CD8-positive, alpha-beta memory T cell (primary cell): ENCODE results near the gene SMARCE1. TPM values are rescaled to one million over a fixed set of nuclear protein-coding genes. Genes with fewer than 3 reads are reported as not detected.

Experiments used
- CTCF ChIA-PET: fragments of 350-600 bp; sonication (Branson Sonifier 250); formaldehyde crosslinking; loops from one replicate; lab custom pipeline; 2021; ENCODE audit warnings: antibody characterized with exemption; lab: Charles Lee
- POLR2A ChIA-PET: fragments of 350-600 bp; sonication (Branson Sonifier 250); formaldehyde crosslinking; loops from one replicate; lab custom pipeline; 2021; ENCODE audit warnings: antibody characterized with exemption; lab: Charles Lee
- DNase-seq, 5 donors: peaks; one replicate each; pipeline versions ENCODE4 v3.0.0 to v3.0.0-alpha.2; 2020 to 2022; ENCODE audit warnings: mixed read lengths in 1 of 5
- H3K27ac ChIP-seq: one replicate; pipeline ENCODE4 v1.7.0; 2013; ENCODE audit warnings: low read depth, mild to moderate bottlenecking, low read length, moderate library complexity
- H3K27me3 ChIP-seq: 2 replicates; pipeline ENCODE4 v1.7.0; 2013; ENCODE audit warnings: low read length, mild to moderate bottlenecking; ENCODE audit not compliant: insufficient read depth, poor library complexity, severe bottlenecking
- H3K36me3 ChIP-seq: 2 replicates; pipeline ENCODE4 v1.7.0; 2013; ENCODE audit warnings: mild to moderate bottlenecking, low read length, moderate library complexity; ENCODE audit not compliant: insufficient read depth
- H3K4me1 ChIP-seq: 2 replicates; pipeline ENCODE4 v1.7.0; 2013; ENCODE audit warnings: mild to moderate bottlenecking, low read length, moderate library complexity; ENCODE audit not compliant: insufficient read depth
- H3K4me3 ChIP-seq: 2 replicates; pipeline ENCODE4 v1.7.0; 2013; ENCODE audit warnings: mild to moderate bottlenecking, low read length
- H3K9me3 ChIP-seq: 2 replicates; pipeline ENCODE4 v1.7.0; 2013; ENCODE audit warnings: mild to moderate bottlenecking, low read length
- H3K27ac Mint-ChIP-seq, 8 donors: one replicate each; pipeline ENCODE4 v1.8.0; 2020 to 2021; ENCODE audit warnings: mixed read lengths in 8 of 8, mild to moderate bottlenecking in 6 of 8, inconsistent platforms in 3 of 8, moderate library complexity in 3 of 8
- H3K27me3 Mint-ChIP-seq, 2 donors: one replicate each; pipeline ENCODE4 v1.8.0; 2020 to 2021; ENCODE audit warnings: mixed read lengths in 2 of 2, mild to moderate bottlenecking in 1 of 2, moderate library complexity in 1 of 2
- H3K36me3 Mint-ChIP-seq, 3 donors: one replicate each; pipeline ENCODE4 v1.8.0; 2020 to 2021; ENCODE audit warnings: mixed read lengths in 3 of 3, inconsistent platforms in 1 of 3, mild to moderate bottlenecking in 1 of 3
- H3K4me1 Mint-ChIP-seq, 3 donors: one replicate each; pipeline ENCODE4 v1.8.0; 2020 to 2021; ENCODE audit warnings: mixed read lengths in 3 of 3, inconsistent platforms in 1 of 3, mild to moderate bottlenecking in 1 of 3
- H3K4me3 Mint-ChIP-seq, 7 donors: one replicate each; pipeline ENCODE4 v1.8.0; 2020 to 2021; ENCODE audit warnings: mixed read lengths in 7 of 7, mild to moderate bottlenecking in 6 of 7, moderate library complexity in 4 of 7, inconsistent platforms in 2 of 7
- H3K9me3 Mint-ChIP-seq, 5 donors: one replicate each; pipeline ENCODE4 v1.8.0; 2020 to 2022; ENCODE audit warnings: mixed read lengths in 5 of 5, mild to moderate bottlenecking in 3 of 5, moderate library complexity in 2 of 5, inconsistent platforms in 1 of 5
- polyA plus RNA-seq: library from polyadenylated mRNA; unstranded; fragments of 300-500 nt; fragmentation: Illumina TruSeq; gene quantifications from one replicate; pipeline ENCODE4 v1.2.3, GENCODE V29; 2021
- total RNA-seq, 2 experiments: library from RNA; stranded (reverse); gene quantifications; one replicate each; pipeline ENCODE4 v1.2.3, GENCODE V29; 2021

SMARCE1 gene
- total and polyA plus RNA-seq, 3 experiments from 2014 or later, result 101 to 216 (median 108) TPM

DNA sequence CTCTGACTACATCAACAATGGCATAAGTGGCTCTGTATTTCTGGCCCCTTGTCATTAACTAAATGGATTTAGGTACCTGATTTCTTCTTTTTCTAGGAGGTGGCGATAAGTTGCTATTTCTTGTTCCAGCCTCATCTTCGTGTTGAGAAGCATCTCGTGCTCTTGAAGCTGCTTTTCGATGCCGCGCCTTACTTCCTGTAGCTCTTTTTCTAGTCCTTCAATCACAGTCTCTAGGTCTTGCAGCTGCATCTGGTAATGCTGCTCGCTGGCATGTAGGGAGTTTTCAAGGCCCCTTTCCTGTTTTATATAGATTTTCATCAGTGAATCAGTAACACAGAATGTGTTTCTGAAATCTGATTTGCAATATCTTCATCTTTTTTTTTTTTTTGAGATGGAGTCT, 12.3 kb upstream of the SMARCE1 start:
- no peaks in the 10 kb centered on the region for H3K36me3 ChIP-seq
- Mint-ChIP-seq H3K4me1 (peaks cover 0 to 7% (median 6%) of the 10 kb centered on the region in 3 donors), H3K27ac (no peak overlapping the region), H3K36me3 (no peaks in the 10 kb centered on the region), H3K9me3 (no peaks in the 10 kb centered on the region), H3K4me3 (no peak overlapping the region), H3K27me3 (peaks cover 17 to 36% of the 10 kb centered on the region in 2 donors)
- ChIA-PET CTCF (interaction anchor here (1.7 kb wide), 1 partner anchor 40 kb away, joined by 4 read pairs; no protein-coding TSS in a partner anchor), POLR2A (interaction anchor here (0.6 kb wide), 1 partner anchor 638 kb away, joined by 3 read pairs; no protein-coding TSS in a partner anchor)
- no peak overlapping the region for H3K4me3 ChIP-seq
- H3K9me3 ChIP-seq, result no peaks in the 10 kb centered on the region
- H3K4me1 ChIP-seq, result peaks cover 7% of the 10 kb centered on the region
- no peak overlapping the region for H3K27ac ChIP-seq
- H3K27me3 ChIP-seq, result peaks cover 1% of the 10 kb centered on the region
- DNase-seq, result no peak

- H3K27ac ChIP-seq, result no peak overlapping the region
- H3K36me3 ChIP-seq, result no peaks in the 10 kb centered on the region
- Mint-ChIP-seq H3K27ac (no peak overlapping the region), H3K4me1 (peaks cover 0 to 6% (median 4%) of the 10 kb centered on the region in 3 donors), H3K4me3 (no peak overlapping the region), H3K27me3 (peaks cover 16 to 28% of the 10 kb centered on the region in 2 donors), H3K9me3 (no peaks in the 10 kb centered on the region), H3K36me3 (no peaks in the 10 kb centered on the region)
- H3K4me1 ChIP-seq, result peaks cover 7% of the 10 kb centered on the region
- no peak for DNase-seq
- CTCF ChIA-PET, result no interaction called here
- no peaks in the 10 kb centered on the region for H3K27me3 ChIP-seq
- H3K9me3 ChIP-seq, result no peaks in the 10 kb centered on the region
- POLR2A ChIA-PET, result no interaction called here
- H3K4me3 ChIP-seq, result no peak overlapping the region
Measured at GRCh38 chr17:40658396-40658795, 10.8 kb upstream of the SMARCE1 start.

DNA sequence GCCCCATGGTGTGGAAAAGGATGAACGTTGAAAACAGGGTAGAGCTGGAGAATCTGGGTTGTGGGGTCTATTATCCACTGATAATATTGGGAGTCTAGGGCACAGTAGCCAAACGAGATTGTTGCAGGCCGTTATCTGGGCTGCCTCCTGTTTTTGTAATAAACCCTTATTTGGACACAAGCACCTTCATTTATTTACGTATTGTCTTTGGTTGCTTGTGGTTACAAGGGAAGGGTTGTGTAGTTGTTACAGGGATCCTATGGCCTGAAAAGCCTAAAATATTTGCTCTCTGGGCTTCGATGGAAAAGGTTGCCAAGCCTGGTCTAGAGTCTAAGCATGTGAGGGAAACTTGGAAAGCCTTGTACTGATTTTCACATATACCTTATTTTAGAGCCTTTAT, 4.3 kb upstream of the SMARCE1 start:
- Mint-ChIP-seq H3K36me3 (peaks cover 0 to 14% (median 0%) of the 10 kb centered on the region in 3 donors), H3K4me3 (peak overlapping the region in 1 of 7 donors; percentile 48), H3K27ac (no peak overlapping the region), H3K9me3 (no peaks in the 10 kb centered on the region), H3K27me3 (no peaks in the 10 kb centered on the region), H3K4me1 (peaks cover 13 to 21% (median 16%) of the 10 kb centered on the region in 3 donors)
- H3K4me3 ChIP-seq, result no peak overlapping the region
- H3K27ac ChIP-seq, result no peak overlapping the region
- H3K4me1 ChIP-seq, result peaks cover 11% of the 10 kb centered on the region
- H3K36me3 ChIP-seq, result no peaks in the 10 kb centered on the region
- no peaks in the 10 kb centered on the region for H3K9me3 ChIP-seq
- DNase-seq, result no peak
- H3K27me3 ChIP-seq, result no peaks in the 10 kb centered on the region
- CTCF ChIA-PET, result no interaction called here
- POLR2A ChIA-PET, result no interaction called here

- Histone ChIP-seq H3K9me3 (no peaks in the 10 kb centered on the region), H3K27ac (peak overlapping the region; percentile 93), H3K4me1 (peaks cover 34% of the 10 kb centered on the region), H3K36me3 (peaks cover 15% of the 10 kb centered on the region), H3K27me3 (no peaks in the 10 kb centered on the region), H3K4me3 (peak overlapping the region; percentile 99)
- DNase-seq, result no peak
- Mint-ChIP-seq H3K9me3 (no peaks in the 10 kb centered on the region), H3K4me3 (peak overlapping the region; percentile 93 to 100 (median 95)), H3K27me3 (no peaks in the 10 kb centered on the region), H3K27ac (peak overlapping the region; percentile 95 to 100 (median 98)), H3K4me1 (peaks cover 41 to 53% (median 50%) of the 10 kb centered on the region in 3 donors), H3K36me3 (peaks cover 5 to 38% (median 7%) of the 10 kb centered on the region in 3 donors)
- ChIA-PET POLR2A (interaction anchor here (0.7 to 1.8 kb wide), 5 partner anchors 107 to 1040 kb away, joined by 3 to 10 read pairs (median 5); partner anchors contain the start of genes CASC3 and EIF1), CTCF (interaction anchor here (0.9 to 2.0 kb wide), 4 partner anchors 8 to 290 kb away, joined by 3 to 4 read pairs (median 3); no protein-coding TSS in a partner anchor)
Measured at GRCh38 chr17:40648384-40648968, 858 bp upstream of the SMARCE1 start.

GRCh38 chr17:40646791-40647623, 611 bp downstream of the SMARCE1 start:
- Histone ChIP-seq H3K27me3 (no peaks in the 10 kb centered on the region), H3K36me3 (peaks cover 24% of the 10 kb centered on the region), H3K9me3 (no peaks in the 10 kb centered on the region), H3K4me3 (peak overlapping the region; percentile 99), H3K4me1 (peaks cover 34% of the 10 kb centered on the region), H3K27ac (peak overlapping the region; percentile 93)
- ChIA-PET POLR2A (interaction anchor here (0.6 to 1.8 kb wide), 4 partner anchors 27 to 172 kb away, joined by 3 to 10 read pairs (median 6); no protein-coding TSS in a partner anchor), CTCF (interaction anchor here (0.6 to 2.0 kb wide), 10 partner anchors 23 to 1019 kb away, joined by 3 to 8 read pairs (median 3); partner anchors contain the start of gene CCR7)
- peak in 3 of 5 donors; percentile 32 to 72 (median 36) for DNase-seq
- peak overlapping the region; percentile 93 to 100 (median 95) for H3K4me3 Mint-ChIP-seq
- H3K36me3 Mint-ChIP-seq, result peaks cover 12 to 53% (median 13%) of the 10 kb centered on the region in 3 donors
- peak overlapping the region; percentile 95 to 100 (median 98) for H3K27ac Mint-ChIP-seq
- no peaks in the 10 kb centered on the region for H3K27me3 Mint-ChIP-seq
- H3K9me3 Mint-ChIP-seq, result no peaks in the 10 kb centered on the region
- peaks cover 50 to 67% (median 63%) of the 10 kb centered on the region in 3 donors for H3K4me1 Mint-ChIP-seq

DNA sequence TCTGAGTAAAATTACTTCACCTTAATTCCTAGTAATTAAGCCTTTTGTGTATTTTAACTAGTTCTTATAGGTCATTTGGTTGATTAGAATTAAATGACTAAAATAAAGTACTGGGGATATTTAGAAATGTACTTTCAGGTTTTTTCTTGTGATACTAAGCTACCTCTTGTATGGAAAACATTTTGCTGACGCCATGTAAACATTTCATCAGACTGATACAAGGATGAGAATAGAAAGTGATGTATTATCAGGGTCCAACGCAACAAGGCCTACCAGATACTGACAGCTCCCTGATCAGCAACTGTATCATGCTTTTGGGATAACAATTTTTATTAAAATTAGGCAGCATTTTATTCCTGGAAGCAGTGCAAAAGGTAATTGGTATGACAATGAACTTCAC, 1.7 kb downstream of the SMARCE1 start:
- H3K27ac Mint-ChIP-seq, result peak overlapping the region in 5 of 8 donors; percentile 7 to 100 (median 33)
- no peak for DNase-seq
- H3K36me3 Mint-ChIP-seq, result peaks cover 12 to 62% (median 17%) of the 10 kb centered on the region in 3 donors
- peak overlapping the region; percentile 15 for H3K27ac ChIP-seq
- no peaks in the 10 kb centered on the region for H3K27me3 Mint-ChIP-seq
- no peaks in the 10 kb centered on the region for H3K9me3 ChIP-seq
- POLR2A ChIA-PET, result interaction anchor here (0.5 kb wide), 1 partner anchor 181 kb away, joined by 6 read pairs; no protein-coding TSS in a partner anchor
- CTCF ChIA-PET, result interaction anchor here (0.9 to 1.3 kb wide), 2 partner anchors 22 to 81 kb away, joined by 3 read pairs; partner anchors contain the start of gene CCR7
- no peak overlapping the region for H3K4me3 ChIP-seq
- H3K36me3 ChIP-seq, result peaks cover 35% of the 10 kb centered on the region
- H3K27me3 ChIP-seq, result no peaks in the 10 kb centered on the region
- H3K9me3 Mint-ChIP-seq, result no peaks in the 10 kb centered on the region
- H3K4me1 Mint-ChIP-seq, result peaks cover 54 to 72% (median 68%) of the 10 kb centered on the region in 3 donors
- peak overlapping the region in 5 of 7 donors; percentile 32 to 95 (median 44) for H3K4me3 Mint-ChIP-seq
- peaks cover 34% of the 10 kb centered on the region for H3K4me1 ChIP-seq

DNA sequence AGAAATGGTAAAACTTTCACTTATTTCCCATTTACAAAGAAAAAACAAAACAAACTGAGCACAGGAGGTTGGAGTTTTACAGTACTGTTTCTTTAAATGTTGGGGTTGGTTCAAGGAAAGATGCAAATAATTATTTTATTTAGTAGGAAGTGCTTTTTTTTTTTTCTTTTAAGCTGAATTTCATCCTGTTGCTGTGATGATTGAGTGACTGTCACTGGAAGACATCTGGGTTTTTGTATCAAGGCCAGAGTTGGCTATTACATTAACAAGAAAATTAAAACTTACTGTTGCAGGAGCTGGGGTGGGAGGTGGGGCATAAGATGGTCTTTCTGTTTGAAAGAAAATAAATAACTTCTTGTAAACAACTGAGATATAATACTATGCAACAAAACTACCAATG, 2.3 kb downstream of the SMARCE1 start:
- Mint-ChIP-seq H3K27me3 (no peaks in the 10 kb centered on the region), H3K36me3 (peaks cover 12 to 69% (median 20%) of the 10 kb centered on the region in 3 donors), H3K27ac (peak overlapping the region in 6 of 8 donors; percentile 58 to 85 (median 78)), H3K9me3 (no peaks in the 10 kb centered on the region), H3K4me3 (peak overlapping the region; percentile 4 to 87 (median 58)), H3K4me1 (peaks cover 59 to 78% (median 75%) of the 10 kb centered on the region in 3 donors)
- Histone ChIP-seq H3K4me1 (peaks cover 34% of the 10 kb centered on the region), H3K4me3 (no peak overlapping the region), H3K27ac (no peak overlapping the region), H3K9me3 (no peaks in the 10 kb centered on the region), H3K36me3 (peaks cover 41% of the 10 kb centered on the region), H3K27me3 (no peaks in the 10 kb centered on the region)
- POLR2A ChIA-PET, result no interaction called here
- DNase-seq, result no peak
- CTCF ChIA-PET, result no interaction called here
